ENCODE results near the gene C1orf167.

- TF ChIP-seq CTCF (IDR thresholded peaks at IDR 0.05) (no peak), EP300 (IDR thresholded peaks at IDR 0.05) (no peak), POLR2A (IDR thresholded peaks at IDR 0.05) (no peak), POLR2AphosphoS5 (IDR thresholded peaks at IDR 0.05) (no peak)
Measured at GRCh38 chr1:11793819-11794218, 31.8 kb downstream of the C1orf167 start.
